Activated naive CD8-positive, alpha-beta T cell treated with anti-CD3 and anti-CD28 coated beads, Interleukin-2, amount 10 ng/mL, durations not matched to agents 7 days and 5 days (primary cell): ENCODE data around the gene C15orf39. TPM values are rescaled to one million over a fixed set of nuclear protein-coding genes. Genes with fewer than 3 reads are reported as not detected.

Experiments
- ATAC-seq: fragments of 150-1000 bp; cut with Tn5 transposase; one replicate; pipeline ENCODE4 v1.10.0; 2021; ENCODE audit warnings: low read depth, moderate library complexity
- POLR2A ChIA-PET: fragments of 350-600 bp; sonication (Branson Sonifier 250); formaldehyde crosslinking; loops from one replicate; lab custom pipeline; 2021; ENCODE audit warnings: antibody characterized with exemption; lab: Charles Lee
- DNase-seq: peaks from one replicate; pipeline ENCODE4 v3.0.0; 2021
- H3K27ac Mint-ChIP-seq: one replicate; pipeline ENCODE4 v1.8.0; 2022; ENCODE audit warnings: mild to moderate bottlenecking, mixed read lengths
- H3K27me3 Mint-ChIP-seq: one replicate; pipeline ENCODE4 v1.8.0; 2022; ENCODE audit warnings: mild to moderate bottlenecking, moderate library complexity, mixed read lengths
- H3K36me3 Mint-ChIP-seq: one replicate; pipeline ENCODE4 v1.8.0; 2021; ENCODE audit warnings: mild to moderate bottlenecking, mixed read lengths
- H3K4me1 Mint-ChIP-seq: one replicate; pipeline ENCODE4 v1.8.0; 2021; ENCODE audit warnings: mixed read lengths
- H3K4me3 Mint-ChIP-seq: one replicate; pipeline ENCODE4 v1.8.0; 2022; ENCODE audit warnings: mild to moderate bottlenecking, moderate library complexity, mixed read lengths
- H3K9me3 Mint-ChIP-seq: one replicate; pipeline ENCODE4 v1.8.0; 2021; ENCODE audit warnings: mixed read lengths
- total RNA-seq, 2 experiments: library from RNA; stranded (reverse); gene quantifications; one replicate each; pipeline ENCODE4 v1.2.3, GENCODE V29; 2021

The C15orf39 gene
- total RNA-seq, result 10 to 100 TPM; 45.6 to 45.9 TPM

DNA sequence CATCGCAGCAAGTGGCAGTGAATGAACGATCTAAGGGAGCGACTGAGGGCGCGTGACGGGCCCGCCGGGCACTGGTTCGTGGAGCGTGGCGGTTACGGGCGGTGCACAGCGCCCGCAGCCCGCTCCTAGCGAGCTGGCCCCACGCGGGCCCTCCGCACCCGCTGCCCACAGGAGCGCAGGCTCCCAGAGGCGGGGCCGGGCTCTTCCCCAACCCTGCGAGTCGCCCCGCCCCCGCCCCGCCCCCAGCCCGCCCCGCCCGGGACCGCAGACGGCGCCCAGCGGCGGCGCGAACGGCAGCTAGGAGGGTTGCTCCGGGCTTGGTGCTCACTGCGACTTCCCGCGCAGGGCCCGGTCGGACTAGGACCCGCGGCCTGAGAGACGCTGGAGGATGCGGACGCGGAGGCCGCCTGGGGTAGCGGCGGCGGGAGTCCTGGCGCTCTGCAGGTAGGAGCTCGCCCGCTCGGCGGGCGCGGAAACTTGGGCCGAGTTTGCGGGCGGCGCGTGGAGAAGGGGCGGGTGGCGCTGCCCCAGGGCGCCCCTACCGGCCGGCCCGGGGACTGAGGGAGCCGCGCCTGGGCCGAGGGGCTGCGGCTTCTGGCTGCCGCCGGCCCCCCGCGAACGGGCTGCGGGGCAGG, at the start of gene C15orf39:
Gene C15orf39 (plus strand): TSS at position 267 of the 635 bp plus-strand sequence. CDS start 4,167 bp downstream, outside the sequence.
- no peaks in the 10 kb centered on the region for H3K27me3 Mint-ChIP-seq
- peak within 1 kb of the TSS; percentile 94 for H3K4me3 Mint-ChIP-seq
- H3K4me1 Mint-ChIP-seq, result peaks cover 45% of the 10 kb centered on the region
- ATAC-seq, result peak; percentile 44
- no peaks in the 10 kb centered on the region for H3K9me3 Mint-ChIP-seq
- peak within 1 kb of the TSS; percentile 85 for H3K27ac Mint-ChIP-seq
- no peaks in the 10 kb centered on the region for H3K36me3 Mint-ChIP-seq
- POLR2A ChIA-PET, result interaction anchor here (0.6 to 4.4 kb wide), 28 partner anchors 8 to 1228 kb away, joined by 3 to 44 read pairs (median 5); partner anchors contain the start of genes COX5A, PML and PPCDC
- peak; percentile 93 for DNase-seq

DNA sequence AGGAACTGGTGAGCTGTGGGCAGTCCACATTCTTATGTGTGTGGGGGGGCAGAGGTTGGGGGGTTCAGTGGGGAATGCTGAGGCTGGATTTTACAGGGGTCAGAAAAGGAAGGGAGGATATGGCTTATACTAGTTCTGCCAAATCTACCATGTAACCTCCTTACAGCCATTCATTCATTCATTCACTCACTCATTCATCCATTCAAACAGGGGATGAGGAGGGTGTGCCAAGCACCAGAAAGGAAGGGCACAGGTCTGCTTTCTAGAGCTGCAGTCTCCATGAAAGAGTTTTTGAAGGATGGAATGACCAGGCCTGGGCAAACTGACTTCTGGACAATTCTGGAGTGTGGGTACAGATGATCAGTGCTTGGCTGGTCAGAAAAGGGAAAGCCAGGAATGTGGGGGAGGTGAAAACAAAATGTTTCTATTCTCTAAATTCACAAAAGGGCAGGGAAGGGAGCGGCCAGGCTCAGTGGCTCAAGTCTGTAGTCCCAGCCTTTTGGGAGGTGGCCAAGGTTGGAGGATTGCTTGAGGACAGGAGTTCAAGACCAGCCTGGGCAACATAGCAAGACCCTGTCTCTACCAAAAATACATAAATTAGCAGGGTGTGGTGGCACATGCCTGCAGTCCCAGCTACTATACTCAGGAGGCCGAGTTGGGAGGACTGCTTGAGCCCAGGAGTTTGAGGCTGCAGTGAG, 49.2 kb upstream of the C15orf39 start:
- peaks cover 5% of the 10 kb centered on the region for H3K27me3 Mint-ChIP-seq
- H3K4me3 Mint-ChIP-seq, result no peak overlapping the region
- POLR2A ChIA-PET, result no interaction called here
- ATAC-seq (no peak), DNase-seq (no peak)
- H3K4me1 Mint-ChIP-seq, result peaks cover 15% of the 10 kb centered on the region
- H3K27ac Mint-ChIP-seq, result peak overlapping the region; percentile 27
- H3K36me3 Mint-ChIP-seq, result peaks cover 12% of the 10 kb centered on the region
- peaks cover 10% of the 10 kb centered on the region for H3K9me3 Mint-ChIP-seq

DNA sequence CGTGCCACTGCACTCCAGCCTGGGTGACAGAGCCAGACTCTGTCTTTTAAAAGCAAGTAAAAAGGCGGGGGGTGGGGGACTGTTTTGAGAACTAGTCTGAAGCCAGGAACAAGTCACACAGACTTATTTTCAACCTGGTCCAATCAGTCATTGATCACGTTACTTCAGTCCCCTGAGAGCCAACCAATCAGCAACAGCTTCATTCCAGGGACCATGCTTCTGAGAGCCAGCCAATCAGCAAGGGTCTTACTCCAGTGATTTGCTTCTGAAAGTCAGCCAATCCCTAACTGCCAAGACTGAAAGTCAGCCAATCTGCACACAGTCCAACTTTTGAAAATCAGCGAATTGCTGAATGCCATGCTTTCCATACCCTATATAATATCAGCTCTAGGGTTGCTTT, 48.6 kb upstream of the C15orf39 start:
- ATAC-seq, result peak; percentile 72
- Mint-ChIP-seq H3K4me1 (peaks cover 15% of the 10 kb centered on the region), H3K27me3 (peaks cover 5% of the 10 kb centered on the region), H3K27ac (peak overlapping the region; percentile 27), H3K9me3 (peaks cover 8% of the 10 kb centered on the region), H3K4me3 (no peak overlapping the region), H3K36me3 (peaks cover 12% of the 10 kb centered on the region)
- POLR2A ChIA-PET, result no interaction called here
- no peak for DNase-seq

DNA sequence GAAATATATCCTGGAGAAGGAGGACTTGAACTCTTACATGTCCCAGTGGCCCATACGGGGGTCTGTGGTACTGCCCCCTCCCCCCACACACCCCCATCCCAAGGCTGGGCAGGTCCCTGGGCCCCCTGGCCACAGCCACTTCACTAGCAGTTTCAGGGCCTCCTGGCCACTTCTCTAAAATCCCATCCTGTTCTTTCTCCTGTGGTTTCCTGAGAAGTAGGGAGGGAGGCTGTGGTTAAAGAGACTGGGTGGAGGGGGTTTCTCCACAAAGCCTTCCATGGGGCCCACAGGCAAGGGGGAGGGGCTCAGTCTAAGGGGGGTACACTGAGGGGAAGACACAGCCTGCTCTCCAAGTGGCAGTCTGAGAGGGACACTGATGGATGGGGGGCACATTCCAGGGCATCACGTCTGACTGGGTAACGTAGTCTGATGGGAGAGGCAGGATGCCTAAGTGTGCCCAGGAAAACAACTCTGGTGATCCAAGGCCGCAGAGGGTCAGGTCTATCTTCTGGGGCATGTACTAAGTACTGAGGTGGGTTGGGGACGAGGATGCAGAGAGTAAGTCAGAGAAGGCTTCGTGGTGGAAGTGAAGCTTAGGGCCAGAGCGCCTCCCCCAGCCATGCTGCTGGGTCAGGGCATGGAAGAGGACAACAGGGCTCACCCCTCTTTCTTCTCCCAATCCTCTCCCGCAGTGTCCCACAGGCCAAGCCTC, 48.0 kb upstream of the C15orf39 start:
- Mint-ChIP-seq H3K4me1 (peaks cover 15% of the 10 kb centered on the region), H3K27me3 (peaks cover 7% of the 10 kb centered on the region), H3K9me3 (peaks cover 7% of the 10 kb centered on the region), H3K27ac (peak overlapping the region; percentile 54), H3K4me3 (no peak overlapping the region), H3K36me3 (peaks cover 12% of the 10 kb centered on the region)
- POLR2A ChIA-PET, result no interaction called here
- ATAC-seq, result no peak
- no peak for DNase-seq

GRCh38 chr15:75154461-75155062, 47.1 kb upstream of the C15orf39 start:
- peaks cover 10% of the 10 kb centered on the region for H3K27me3 Mint-ChIP-seq
- no peak overlapping the region for H3K27ac Mint-ChIP-seq
- peaks cover 11% of the 10 kb centered on the region for H3K36me3 Mint-ChIP-seq
- ATAC-seq (no peak), DNase-seq (no peak)
- peaks cover 14% of the 10 kb centered on the region for H3K4me1 Mint-ChIP-seq
- POLR2A ChIA-PET, result no interaction called here
- H3K4me3 Mint-ChIP-seq, result no peak overlapping the region
- peaks cover 7% of the 10 kb centered on the region for H3K9me3 Mint-ChIP-seq

DNA sequence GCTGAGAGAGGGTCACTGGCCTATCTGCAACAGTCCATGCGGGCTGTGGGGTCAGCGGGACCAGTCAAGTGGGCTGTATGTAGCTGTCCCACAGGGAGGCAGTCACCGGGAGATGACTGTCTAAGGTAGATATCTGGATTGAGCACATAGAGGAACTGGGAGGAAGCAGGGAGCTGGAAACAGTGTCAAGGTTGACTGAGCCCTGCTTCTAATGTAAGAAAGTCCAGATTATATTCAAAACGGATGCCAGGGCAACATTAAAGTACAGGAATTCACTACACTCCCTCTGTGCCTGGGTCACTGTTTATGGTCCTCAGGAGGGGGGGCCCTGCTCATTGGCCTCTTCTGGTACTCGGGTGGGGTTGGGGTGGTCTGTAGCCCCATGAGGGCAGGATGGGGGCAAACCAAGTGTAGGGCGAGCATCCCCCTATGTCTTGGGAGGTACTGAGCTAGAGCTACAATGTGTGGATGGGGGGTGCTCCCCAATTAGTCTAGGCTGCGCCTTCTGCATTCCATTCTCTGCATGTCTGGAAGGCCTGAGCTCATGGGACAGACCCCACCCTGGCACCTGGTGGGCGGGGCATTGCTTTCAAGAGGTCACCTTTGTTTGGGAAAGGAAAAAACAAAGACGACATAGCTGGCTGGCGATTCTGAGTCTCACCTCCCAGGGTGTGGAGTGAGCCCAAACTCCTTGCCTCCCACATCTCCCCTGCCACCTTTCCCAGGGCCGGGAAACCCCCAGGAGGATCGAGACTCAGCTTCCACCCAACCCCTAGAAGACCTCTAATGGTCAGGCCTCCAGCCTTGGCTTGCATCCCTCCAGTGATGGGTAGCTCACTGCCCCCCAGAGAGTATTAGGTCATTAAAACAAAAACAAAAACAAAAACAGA, 45.1 kb upstream of the C15orf39 start:
- no peaks in the 10 kb centered on the region for H3K9me3 Mint-ChIP-seq
- peaks cover 18% of the 10 kb centered on the region for H3K27me3 Mint-ChIP-seq
- no peak overlapping the region for H3K27ac Mint-ChIP-seq
- peaks cover 6% of the 10 kb centered on the region for H3K36me3 Mint-ChIP-seq
- DNase-seq (no peak), ATAC-seq (no peak)
- peaks cover 10% of the 10 kb centered on the region for H3K4me1 Mint-ChIP-seq
- no peak overlapping the region for H3K4me3 Mint-ChIP-seq
- POLR2A ChIA-PET, result no interaction called here

DNA sequence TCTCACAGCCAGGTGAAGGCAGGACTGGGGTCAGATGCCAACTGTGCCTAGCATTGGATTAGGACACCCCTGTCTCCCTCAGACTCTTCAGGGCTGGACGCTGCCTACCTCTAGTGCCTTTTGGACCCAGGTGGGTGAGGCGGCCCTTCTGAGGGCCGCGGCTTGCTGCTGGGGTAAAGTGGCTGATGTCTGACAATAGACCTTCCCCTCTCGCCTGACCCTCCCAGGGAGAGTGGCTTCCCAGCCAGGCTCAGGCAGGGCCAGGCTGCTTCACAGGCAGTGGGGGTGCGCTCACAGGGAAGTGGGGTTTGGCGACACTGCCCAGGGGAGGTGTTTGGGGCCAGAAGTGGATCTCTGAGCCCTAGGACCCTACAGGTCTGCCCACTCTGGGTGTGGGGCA, 43.3 kb upstream of the C15orf39 start:
- Mint-ChIP-seq H3K4me1 (peaks cover 6% of the 10 kb centered on the region), H3K27ac (no peak overlapping the region), H3K9me3 (no peaks in the 10 kb centered on the region), H3K4me3 (no peak overlapping the region), H3K36me3 (no peaks in the 10 kb centered on the region), H3K27me3 (peaks cover 16% of the 10 kb centered on the region)
- POLR2A ChIA-PET, result no interaction called here
- ATAC-seq, result no peak
- no peak for DNase-seq

- DNase-seq, result no peak
- no peaks in the 10 kb centered on the region for H3K4me1 Mint-ChIP-seq
- ATAC-seq, result no peak
- H3K27me3 Mint-ChIP-seq, result peaks cover 15% of the 10 kb centered on the region
- no peaks in the 10 kb centered on the region for H3K36me3 Mint-ChIP-seq
- H3K4me3 Mint-ChIP-seq, result no peak overlapping the region
- H3K9me3 Mint-ChIP-seq, result no peaks in the 10 kb centered on the region
- POLR2A ChIA-PET, result no interaction called here
- no peak overlapping the region for H3K27ac Mint-ChIP-seq
Observed at GRCh38 chr15:75159244-75159643, 42.4 kb upstream of the C15orf39 start.

GRCh38 chr15:75161106-75161916, 40.4 kb upstream of the C15orf39 start:
- ATAC-seq (no peak), DNase-seq (no peak)
- Mint-ChIP-seq H3K9me3 (no peaks in the 10 kb centered on the region), H3K4me1 (no peaks in the 10 kb centered on the region), H3K27me3 (peaks cover 15% of the 10 kb centered on the region), H3K36me3 (no peaks in the 10 kb centered on the region), H3K4me3 (no peak overlapping the region), H3K27ac (no peak overlapping the region)
- POLR2A ChIA-PET, result no interaction called here

GRCh38 chr15:75161917-75162414, 39.7 kb upstream of the C15orf39 start:
- Mint-ChIP-seq H3K4me1 (no peaks in the 10 kb centered on the region), H3K9me3 (peaks cover 3% of the 10 kb centered on the region), H3K36me3 (peaks cover 3% of the 10 kb centered on the region), H3K27ac (no peak overlapping the region), H3K4me3 (no peak overlapping the region), H3K27me3 (peaks cover 22% of the 10 kb centered on the region)
- POLR2A ChIA-PET, result interaction anchor here (1.3 kb wide), 1 partner anchor 43 kb away, joined by 3 read pairs; no protein-coding TSS in a partner anchor
- ATAC-seq, result no peak
- DNase-seq, result no peak

DNA sequence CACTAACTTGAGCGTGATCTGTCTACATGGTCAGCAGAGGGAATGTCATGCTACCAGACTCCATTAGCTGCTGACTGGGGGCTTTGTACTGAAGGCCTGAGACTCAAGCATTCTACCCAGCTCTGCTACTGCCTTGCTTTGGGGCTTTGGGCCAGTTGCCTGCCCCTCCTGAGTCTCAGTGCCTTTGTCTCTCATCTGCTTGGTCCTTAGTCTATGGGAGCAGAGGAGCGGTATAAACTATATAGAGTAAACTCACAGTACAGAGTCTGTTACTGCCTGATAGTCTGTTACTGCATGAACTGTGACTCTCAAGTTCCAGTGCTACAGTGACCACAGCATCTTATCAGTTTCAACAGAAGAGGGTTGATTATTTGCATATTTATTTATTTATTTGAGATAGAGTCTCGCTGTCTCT, 38.5 kb upstream of the C15orf39 start:
- POLR2A ChIA-PET, result interaction anchor here (1.3 kb wide), 1 partner anchor 41 kb away, joined by 3 read pairs; no protein-coding TSS in a partner anchor
- no peak overlapping the region for H3K27ac Mint-ChIP-seq
- no peak for DNase-seq
- no peak overlapping the region for H3K4me3 Mint-ChIP-seq
- H3K27me3 Mint-ChIP-seq, result peaks cover 23% of the 10 kb centered on the region
- ATAC-seq, result no peak
- peaks cover 3% of the 10 kb centered on the region for H3K9me3 Mint-ChIP-seq
- H3K4me1 Mint-ChIP-seq, result peaks cover 6% of the 10 kb centered on the region
- H3K36me3 Mint-ChIP-seq, result peaks cover 4% of the 10 kb centered on the region
